ENCODE measurements around the gene SLC22A23.

DNA sequence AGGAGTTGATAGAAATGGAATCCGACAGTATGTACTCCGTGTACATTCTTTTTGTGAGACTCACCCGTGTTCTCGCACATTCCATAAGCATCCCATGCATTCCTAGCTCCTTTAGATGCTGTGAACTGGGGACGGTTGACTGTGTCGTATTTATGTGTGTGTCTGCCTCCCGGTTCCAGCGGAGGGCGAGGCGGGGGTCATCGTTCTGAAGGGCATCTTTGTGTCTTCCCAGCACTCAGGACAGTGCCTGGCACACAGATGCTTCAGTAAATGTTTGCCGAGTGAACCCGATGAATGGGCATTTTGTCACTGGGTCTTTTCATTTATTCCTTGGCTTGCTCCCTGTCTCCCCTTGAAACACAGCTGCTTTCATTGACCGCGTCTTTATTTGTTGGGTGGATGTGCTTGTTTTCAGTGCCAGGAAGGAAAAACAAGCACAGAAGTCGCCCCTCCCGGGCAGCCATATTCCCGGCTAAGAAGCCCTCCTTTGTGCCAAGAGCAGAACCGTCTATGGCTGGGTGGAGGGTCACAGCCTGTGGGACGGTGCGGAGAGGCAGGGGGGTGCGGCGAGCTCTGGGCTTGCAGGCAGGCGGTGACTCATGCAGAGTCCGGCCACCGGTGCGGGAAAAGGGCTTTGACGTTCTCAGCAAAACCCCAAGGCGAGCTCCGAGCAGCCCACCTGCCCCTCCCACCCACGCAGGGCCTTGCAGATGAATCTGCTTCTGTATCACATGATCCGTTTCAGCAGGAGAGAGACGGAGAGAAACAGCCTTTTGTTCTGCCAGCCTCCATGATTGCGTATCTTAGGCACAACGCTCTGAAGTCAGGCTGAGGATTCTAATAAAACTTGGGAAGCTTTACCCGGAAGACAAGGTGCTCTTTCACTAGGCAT is 209.3 kb downstream of the SLC22A23 start:
- TF ChIP-seq, protein P1, sequence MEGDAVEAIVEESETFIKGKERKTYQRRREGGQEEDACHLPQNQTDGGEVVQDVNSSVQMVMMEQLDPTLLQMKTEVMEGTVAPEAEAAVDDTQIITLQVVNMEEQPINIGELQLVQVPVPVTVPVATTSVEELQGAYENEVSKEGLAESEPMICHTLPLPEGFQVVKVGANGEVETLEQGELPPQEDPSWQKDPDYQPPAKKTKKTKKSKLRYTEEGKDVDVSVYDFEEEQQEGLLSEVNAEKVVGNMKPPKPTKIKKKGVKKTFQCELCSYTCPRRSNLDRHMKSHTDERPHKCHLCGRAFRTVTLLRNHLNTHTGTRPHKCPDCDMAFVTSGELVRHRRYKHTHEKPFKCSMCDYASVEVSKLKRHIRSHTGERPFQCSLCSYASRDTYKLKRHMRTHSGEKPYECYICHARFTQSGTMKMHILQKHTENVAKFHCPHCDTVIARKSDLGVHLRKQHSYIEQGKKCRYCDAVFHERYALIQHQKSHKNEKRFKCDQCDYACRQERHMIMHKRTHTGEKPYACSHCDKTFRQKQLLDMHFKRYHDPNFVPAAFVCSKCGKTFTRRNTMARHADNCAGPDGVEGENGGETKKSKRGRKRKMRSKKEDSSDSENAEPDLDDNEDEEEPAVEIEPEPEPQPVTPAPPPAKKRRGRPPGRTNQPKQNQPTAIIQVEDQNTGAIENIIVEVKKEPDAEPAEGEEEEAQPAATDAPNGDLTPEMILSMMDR (IDR thresholded peaks at IDR 0.05) = no peak
- no peak for TF ChIP-seq POLR2AphosphoS5 (IDR thresholded peaks at IDR 0.05)
